ENCODE data around the gene FAM114A1. TPM values are rescaled to one million over a fixed set of nuclear protein-coding genes. Genes with fewer than 3 reads are reported as not detected.

The FAM114A1 gene
- total RNA-seq, 1 donor from 2014 or later: 76.8 TPM

Other genes starting within 250 kb of the FAM114A1 start
- 15.8 and 24.8 TPM in 2 replicates for gene KLF3, start 203.6 kb upstream of the FAM114A1 start, total RNA-seq
- gene TLR10, start 84.8 kb upstream of the FAM114A1 start, total RNA-seq: not detected in 2 replicates
- 5.3 and 6.1 TPM in 2 replicates for gene TLR1, start 63.0 kb upstream of the FAM114A1 start, total RNA-seq
- gene TLR6, start 11.0 kb upstream of the FAM114A1 start, total RNA-seq: 0.13 TPM in 2 replicates
- gene TMEM156, start 164.6 kb downstream of the FAM114A1 start, total RNA-seq: 0.25 and 0.39 TPM in 2 replicates
- 99.0 and 106 TPM in 2 replicates for gene KLHL5, start 194.4 kb downstream of the FAM114A1 start, total RNA-seq